ENCODE results near the gene SLC30A3.

SLC30A3 gene

DNA sequence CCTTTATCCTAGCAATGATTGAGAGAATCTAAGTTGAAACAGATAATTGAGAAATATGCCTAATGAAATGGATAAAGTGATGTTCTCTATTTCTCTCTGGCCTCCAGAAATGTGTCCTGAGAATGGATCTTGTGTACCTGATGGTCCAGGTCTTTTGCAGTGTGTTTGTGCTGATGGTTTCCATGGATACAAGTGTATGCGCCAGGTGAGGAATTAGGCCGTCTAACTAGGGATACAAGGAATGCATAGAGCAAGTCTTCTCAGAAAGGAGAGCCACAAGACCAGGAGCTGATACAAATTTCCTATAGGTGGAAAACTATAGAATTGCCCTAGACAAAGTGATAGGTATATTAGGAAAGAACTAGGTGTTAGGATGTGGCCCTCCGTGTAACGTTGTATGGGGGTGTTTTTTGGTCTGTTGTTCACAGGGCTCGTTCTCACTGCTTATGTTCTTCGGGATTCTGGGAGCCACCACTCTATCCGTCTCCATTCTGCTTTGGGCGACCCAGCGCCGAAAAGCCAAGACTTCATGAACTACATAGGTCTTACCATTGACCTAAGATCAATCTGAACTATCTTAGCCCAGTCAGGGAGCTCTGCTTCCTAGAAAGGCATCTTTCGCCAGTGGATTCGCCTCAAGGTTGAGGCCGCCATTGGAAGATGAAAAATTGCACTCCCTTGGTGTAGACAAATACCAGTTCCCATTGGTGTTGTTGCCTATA, 46.3 kb downstream of the SLC30A3 start:
- H3K4me3 ChIP-seq (ENCODE audit: control insufficient read depth, low read depth, low read length) = peak overlapping the region; percentile 88
- DNase-seq (ENCODE audit: low read depth) = no peak
- TF ChIP-seq CTCF (conservative IDR thresholded peaks at IDR 0.05; ENCODE audit: control insufficient read depth, insufficient read depth, low read depth, low read length) = no peak

DNA sequence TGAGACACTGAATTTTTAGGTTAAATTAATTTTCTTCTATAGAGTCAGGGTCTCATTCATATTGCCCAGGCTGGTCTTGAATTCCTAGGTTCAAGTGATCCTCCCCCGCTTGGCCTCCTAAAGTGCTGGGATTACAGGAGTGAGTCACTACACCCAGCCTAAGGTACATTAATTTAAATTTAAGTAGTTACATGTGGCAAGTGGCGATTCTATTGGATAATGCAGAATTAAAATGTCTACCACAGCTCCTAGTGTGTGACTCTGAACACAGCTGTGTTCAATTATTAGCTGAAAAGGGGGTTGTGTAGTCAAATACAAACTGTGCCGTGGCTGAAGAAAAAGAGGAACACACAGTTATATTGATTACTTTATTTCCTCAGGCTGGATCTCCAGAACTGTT, 47.9 kb downstream of the SLC30A3 start:
- peak; percentile 86 for DNase-seq (ENCODE audit: low read depth)
- no peak for TF ChIP-seq CTCF (conservative IDR thresholded peaks at IDR 0.05; ENCODE audit: control insufficient read depth, insufficient read depth, low read depth, low read length)
- no peak overlapping the region for H3K4me3 ChIP-seq (ENCODE audit: control insufficient read depth, low read depth, low read length)

- peak overlapping the region; percentile 82 for H3K4me3 ChIP-seq (ENCODE audit: control insufficient read depth, low read depth, low read length)
- peak; percentile 82 for DNase-seq (ENCODE audit: low read depth)
- TF ChIP-seq CTCF (conservative IDR thresholded peaks at IDR 0.05; ENCODE audit: control insufficient read depth, insufficient read depth, low read depth, low read length) = no peak
Observed at GRCh38 chr2:27212626-27213471, 50.0 kb downstream of the SLC30A3 start.

DNA sequence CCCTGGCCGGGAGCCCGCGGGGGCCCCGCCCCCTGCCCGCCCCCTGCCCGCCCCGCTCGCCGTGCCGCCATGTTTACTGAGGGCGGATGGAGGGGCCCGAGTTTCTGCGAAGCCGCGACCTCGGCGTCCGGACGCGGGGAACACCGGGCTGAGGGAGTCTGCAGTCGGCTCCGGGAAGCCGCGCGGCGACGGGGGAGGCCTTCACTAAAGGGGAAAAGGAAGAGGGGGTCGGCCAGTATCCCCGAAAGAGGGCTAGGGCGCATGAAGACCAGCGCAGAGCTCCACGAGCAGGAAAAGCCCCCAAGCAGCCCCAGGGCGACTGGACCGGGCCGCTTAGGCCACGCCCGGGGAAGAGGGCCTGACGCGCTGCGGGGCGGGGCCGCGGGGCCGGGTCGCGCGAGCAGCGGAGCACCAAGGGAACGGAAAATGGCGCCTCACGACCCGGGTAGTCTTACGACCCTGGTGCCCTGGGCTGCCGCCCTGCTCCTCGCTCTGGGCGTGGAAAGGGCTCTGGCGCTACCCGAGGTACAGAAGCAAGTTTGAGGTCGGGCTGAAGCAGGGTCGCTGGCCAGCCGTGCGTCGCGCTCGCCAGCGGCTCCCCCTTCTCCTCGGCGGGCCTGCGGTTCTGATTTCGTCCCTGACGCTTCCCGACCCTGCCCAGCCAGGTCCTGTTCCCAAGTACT, 50.8 kb downstream of the SLC30A3 start, which contains the start of the genes ATRAID and SLC5A6:
ATRAID (plus strand) TSS at position 99 of the 683 bp plus-strand sequence; CDS start at position 427, 328 bp downstream.
SLC5A6 (minus strand) TSS at position 326 of the 683 bp plus-strand sequence. CDS start 4,618 bp downstream, outside the sequence.
- peak; percentile 80 for DNase-seq (ENCODE audit: low read depth)
- H3K4me3 ChIP-seq (ENCODE audit: control insufficient read depth, low read depth, low read length) = peak within 1 kb of the TSS; percentile 82
- no peak for TF ChIP-seq CTCF (conservative IDR thresholded peaks at IDR 0.05; ENCODE audit: control insufficient read depth, insufficient read depth, low read depth, low read length)

DNA sequence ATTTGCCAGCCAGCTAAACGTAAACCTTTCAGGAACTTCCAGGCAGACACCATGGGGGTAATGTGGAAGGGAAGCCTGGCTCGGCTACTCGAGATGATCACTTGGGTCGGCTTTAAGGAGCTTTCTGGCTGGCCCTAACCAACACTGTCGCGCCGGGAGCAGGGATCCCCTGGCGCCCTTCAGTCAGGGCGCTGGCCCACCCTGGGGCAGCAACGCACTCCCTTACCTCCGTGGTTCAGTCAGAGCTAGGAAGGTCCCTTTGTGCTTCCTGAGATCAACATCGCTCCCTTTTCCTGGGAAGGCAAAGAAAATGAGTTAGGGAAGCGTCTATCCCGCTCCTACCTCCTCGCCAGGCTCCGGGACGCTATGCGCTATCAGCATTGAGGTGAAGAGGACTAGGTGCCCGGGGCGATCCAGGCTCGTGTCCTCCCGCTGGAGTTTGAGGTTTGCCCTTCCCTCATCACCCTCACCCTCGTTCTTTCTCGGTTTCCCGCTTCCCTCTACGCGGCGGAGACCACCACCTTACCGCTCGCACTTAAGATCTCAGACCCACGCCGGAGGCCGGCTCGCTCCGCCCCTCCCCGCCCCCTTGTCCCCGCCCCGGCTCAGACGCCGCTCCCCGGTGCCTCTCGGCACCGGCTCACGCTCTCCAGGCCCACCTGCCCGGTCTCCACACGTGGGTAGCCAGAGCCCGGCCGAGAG, 51.5 kb downstream of the SLC30A3 start:
- TF ChIP-seq CTCF (conservative IDR thresholded peaks at IDR 0.05; ENCODE audit: control insufficient read depth, insufficient read depth, low read depth, low read length) = no peak
- peak; percentile 6 for DNase-seq (ENCODE audit: low read depth)
- peak overlapping the region; percentile 82 for H3K4me3 ChIP-seq (ENCODE audit: control insufficient read depth, low read depth, low read length)
